ENCODE measurements around the gene LARGE1.

GRCh38 chr22:33891455-33891854 lies 28.8 kb downstream of the LARGE1 start:
- no peak for TF ChIP-seq CTCF (IDR thresholded peaks at IDR 0.05)
- no peak for TF ChIP-seq POLR2A (IDR thresholded peaks at IDR 0.05)
